Mesendoderm (in vitro differentiated cells): ENCODE measurements around the gene BBS2.

Experiments used
- DNase-seq: peaks from one replicate; pipeline ENCODE4 v3.0.0; 2013
- H2AK5ac ChIP-seq: 2 replicates; pipeline ENCODE4 v1.6.1; 2013; ENCODE audit warnings: low read length, inconsistent platforms
- H2BK120ac ChIP-seq: 2 replicates; pipeline ENCODE4 v1.6.1; 2013; ENCODE audit warnings: low read depth, mild to moderate bottlenecking, low read length, moderate library complexity, mixed read lengths
- H2BK15ac ChIP-seq: replicated peaks from 2 replicates; pipeline ENCODE4 v1.6.1; 2013; ENCODE audit warnings: low read depth, mild to moderate bottlenecking, moderate library complexity
- H2BK5ac ChIP-seq: 2 replicates; pipeline ENCODE4 v1.6.1; 2013; ENCODE audit warnings: low read length, inconsistent platforms
- H3K18ac ChIP-seq: 2 replicates; pipeline ENCODE4 v1.6.1; 2013; ENCODE audit warnings: mild to moderate bottlenecking, low read length, mixed read lengths
- H3K23ac ChIP-seq: one replicate; pipeline ENCODE4 v1.6.1; 2013; ENCODE audit warnings: low read length
- H3K27ac ChIP-seq: 2 replicates; pipeline ENCODE4 v1.5.1; 2013; ENCODE audit warnings: low read depth, mild to moderate bottlenecking, inconsistent platforms, low read length, moderate library complexity
- H3K27me3 ChIP-seq: 2 replicates; pipeline ENCODE4 v1.6.1; 2013; ENCODE audit warnings: low read length, control low read depth, mild to moderate bottlenecking, inconsistent platforms; ENCODE audit not compliant: insufficient read depth, poor library complexity
- H3K36me3 ChIP-seq: 2 replicates; pipeline ENCODE4 v1.6.1; 2013; ENCODE audit warnings: low read length, inconsistent platforms; ENCODE audit not compliant: control insufficient read depth, insufficient read depth
- H3K4ac ChIP-seq: one replicate; pipeline ENCODE4 v1.6.1; 2013; ENCODE audit warnings: low read depth, mild to moderate bottlenecking, low read length, moderate library complexity
- H3K4me1 ChIP-seq: 2 replicates; pipeline ENCODE4 v1.6.1; 2013; ENCODE audit warnings: low read depth, low read length, inconsistent platforms; ENCODE audit not compliant: control insufficient read depth
- H3K4me2 ChIP-seq: 2 replicates; pipeline ENCODE4 v1.6.1; 2013; ENCODE audit warnings: low read length
- H3K4me3 ChIP-seq: 2 replicates; pipeline ENCODE4 v1.5.1; 2013; ENCODE audit warnings: mild to moderate bottlenecking, low read length
- H3K56ac ChIP-seq: one replicate; pipeline ENCODE4 v1.6.1; 2013; ENCODE audit warnings: low read length
- H3K79me1 ChIP-seq: 2 replicates; pipeline ENCODE4 v1.6.1; 2013; ENCODE audit warnings: low read length, inconsistent platforms
- H3K79me2 ChIP-seq: 2 replicates; pipeline ENCODE4 v1.6.1; 2013; ENCODE audit warnings: mild to moderate bottlenecking, low read length; ENCODE audit not compliant: control insufficient read depth, insufficient read depth
- H3K9ac ChIP-seq: 2 replicates; pipeline ENCODE4 v1.6.1; 2013; ENCODE audit warnings: low read length, inconsistent platforms
- H4K5ac ChIP-seq: one replicate; pipeline ENCODE4 v1.6.1; 2013; ENCODE audit warnings: low read length
- H4K8ac ChIP-seq: one replicate; pipeline ENCODE4 v1.6.1; 2013; ENCODE audit warnings: low read depth, mild to moderate bottlenecking, control low read depth, low read length, moderate library complexity
- WGBS: extraction: QIAGEN DNeasy Blood & Tissue Kit; methylation state at CpG from one replicate; pipeline ENCODE4 v1.1.7; 2013; ENCODE audit warnings: low lambda C conversion rate, missing lambda C conversion rate; ENCODE audit not compliant: insufficient coverage; ENCODE audit errors: extremely low coverage; 5-methylcytosine and 5-hydroxymethylcytosine counted together

BBS2 gene

GRCh38 chr16:56534847-56535383 is 15.1 kb upstream of the BBS2 start:
- Histone ChIP-seq H3K4me3 (no peak overlapping the region), H3K27me3 (no peaks in the 10 kb centered on the region)
- WGBS = no CpG with 5 or more reads among the region's 8 CpGs

DNA sequence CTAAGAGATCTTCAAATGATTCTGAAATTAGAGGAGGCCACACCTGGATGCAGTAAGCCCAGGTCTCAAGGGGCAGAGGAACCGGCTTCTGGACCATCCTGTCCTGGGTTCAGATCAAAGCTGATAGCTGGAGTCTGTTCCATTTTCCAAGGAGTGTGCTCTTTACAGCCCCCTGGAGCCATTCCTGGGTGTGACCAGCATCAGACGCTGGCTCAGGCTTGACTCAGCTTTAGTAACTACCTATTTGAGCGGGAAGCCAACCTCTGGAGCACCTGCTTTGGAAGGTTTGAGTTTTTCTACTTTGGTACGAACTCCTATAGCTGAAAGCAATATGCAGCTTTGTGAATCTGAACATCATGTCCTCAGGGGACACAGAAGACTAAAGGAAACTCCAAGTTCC is 12.9 kb upstream of the BBS2 start:
- no peak overlapping the region for H3K4ac ChIP-seq

More at GRCh38 chr16:56534847-56535383, 15.1 kb upstream of the BBS2 start:
- no peaks in the 10 kb centered on the region for H3K36me3 ChIP-seq
- H3K79me2 ChIP-seq = no peaks in the 10 kb centered on the region
- H3K23ac ChIP-seq = no peak overlapping the region
- H2BK15ac ChIP-seq = no peak overlapping the region
- no peak overlapping the region for H2BK120ac ChIP-seq
- no peak for DNase-seq
- H3K4me2 ChIP-seq = no peak overlapping the region
- no peak overlapping the region for H3K4ac ChIP-seq
- H3K18ac ChIP-seq = no peak overlapping the region
- H3K27ac ChIP-seq = no peak overlapping the region
- no peaks in the 10 kb centered on the region for H3K79me1 ChIP-seq
- no peak overlapping the region for H2BK5ac ChIP-seq
- no peak overlapping the region for H4K5ac ChIP-seq
- no peak overlapping the region for H3K9ac ChIP-seq
- H2AK5ac ChIP-seq = no peak overlapping the region
- H4K8ac ChIP-seq = no peak overlapping the region
- H3K4me1 ChIP-seq = no peaks in the 10 kb centered on the region
- no peak overlapping the region for H3K56ac ChIP-seq

DNA sequence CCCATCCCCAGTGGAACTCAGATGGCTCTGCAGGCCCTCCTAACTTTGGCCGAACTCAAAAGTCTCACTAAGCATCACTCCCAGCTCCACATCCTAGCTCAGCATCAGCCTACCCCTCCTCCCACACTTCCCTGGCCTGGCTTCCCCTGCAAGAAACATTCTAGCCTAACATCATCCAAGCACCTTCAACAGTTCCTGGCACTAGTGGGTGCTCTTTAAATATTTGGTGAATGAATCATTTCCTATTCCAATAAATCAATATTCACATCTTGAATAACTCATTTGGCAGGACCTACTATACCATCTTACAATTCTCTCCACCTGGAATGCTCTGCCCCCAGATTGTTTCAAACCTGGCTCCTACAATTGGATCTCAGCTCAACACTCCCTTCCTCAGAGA is 11.0 kb upstream of the BBS2 start:
- H2BK120ac ChIP-seq = no peak overlapping the region
- no peak overlapping the region for H2AK5ac ChIP-seq
- WGBS = no CpG with 5 or more reads among the region's 1 CpG
- no peak overlapping the region for H2BK5ac ChIP-seq
- DNase-seq = no peak
- H3K27me3 ChIP-seq = no peaks in the 10 kb centered on the region
- H2BK15ac ChIP-seq = no peak overlapping the region
- no peak overlapping the region for H4K8ac ChIP-seq
- no peak overlapping the region for H3K56ac ChIP-seq
- no peaks in the 10 kb centered on the region for H3K79me2 ChIP-seq
- no peaks in the 10 kb centered on the region for H3K4me1 ChIP-seq
- no peaks in the 10 kb centered on the region for H3K36me3 ChIP-seq
- H3K23ac ChIP-seq = no peak overlapping the region
- H3K9ac ChIP-seq = no peak overlapping the region
- no peak overlapping the region for H3K4ac ChIP-seq
- H3K18ac ChIP-seq = no peak overlapping the region
- H3K79me1 ChIP-seq = no peaks in the 10 kb centered on the region
- H3K4me2 ChIP-seq = no peak overlapping the region
- H3K4me3 ChIP-seq = no peak overlapping the region
- H3K27ac ChIP-seq = no peak overlapping the region
- H4K5ac ChIP-seq = no peak overlapping the region

More for the DNA sequence above, 12.9 kb upstream of the BBS2 start:
- Histone ChIP-seq H3K56ac (no peak overlapping the region), H3K79me2 (no peaks in the 10 kb centered on the region), H3K4me2 (no peak overlapping the region), H3K23ac (no peak overlapping the region), H3K27ac (no peak overlapping the region), H3K27me3 (no peaks in the 10 kb centered on the region), H2BK120ac (no peak overlapping the region), H2BK15ac (no peak overlapping the region), H3K18ac (no peak overlapping the region), H4K8ac (no peak overlapping the region), H3K4me3 (no peak overlapping the region), H3K36me3 (no peaks in the 10 kb centered on the region), H2BK5ac (no peak overlapping the region), H3K79me1 (no peaks in the 10 kb centered on the region), H3K4me1 (no peaks in the 10 kb centered on the region), H2AK5ac (no peak overlapping the region), H3K9ac (no peak overlapping the region), H4K5ac (no peak overlapping the region)
- DNase-seq = peak; percentile 27
- no CpG with 5 or more reads among the region's 4 CpGs for WGBS

DNA sequence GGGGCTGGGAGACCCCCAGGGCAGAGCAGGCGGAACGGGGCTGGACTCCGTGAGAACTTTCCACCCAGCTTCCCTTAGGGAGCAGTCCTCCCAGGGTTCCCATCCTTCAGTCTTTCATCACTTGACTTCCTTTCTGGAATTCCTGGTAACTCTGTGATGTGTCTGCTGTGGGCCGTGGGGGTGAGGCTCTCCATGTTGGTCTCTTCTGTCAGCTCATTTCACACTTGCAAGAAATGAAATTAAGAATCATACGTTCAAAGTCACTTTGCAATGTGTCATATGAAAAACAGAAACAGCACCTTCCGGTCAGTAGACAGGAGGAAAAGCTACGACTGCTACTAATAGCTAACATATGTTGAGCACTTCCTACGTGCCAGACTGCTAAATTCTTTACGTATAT is 5.4 kb upstream of the BBS2 start:
- H3K36me3 ChIP-seq = no peaks in the 10 kb centered on the region
- H3K9ac ChIP-seq = no peak overlapping the region
- no peak overlapping the region for H4K5ac ChIP-seq
- H4K8ac ChIP-seq = no peak overlapping the region
- DNase-seq = no peak
- H2BK15ac ChIP-seq = no peak overlapping the region
- H3K4me2 ChIP-seq = no peak overlapping the region
- no peak overlapping the region for H3K4me3 ChIP-seq
- no peak overlapping the region for H3K23ac ChIP-seq
- no peak overlapping the region for H2AK5ac ChIP-seq
- H2BK5ac ChIP-seq = no peak overlapping the region
- no CpG with 5 or more reads among the region's 9 CpGs for WGBS
- no peak overlapping the region for H3K4ac ChIP-seq
- H3K79me1 ChIP-seq = no peaks in the 10 kb centered on the region
- H3K56ac ChIP-seq = no peak overlapping the region
- H3K4me1 ChIP-seq = no peaks in the 10 kb centered on the region
- no peak overlapping the region for H3K18ac ChIP-seq
- H3K79me2 ChIP-seq = no peaks in the 10 kb centered on the region
- no peak overlapping the region for H3K27ac ChIP-seq
- no peak overlapping the region for H2BK120ac ChIP-seq
- no peaks in the 10 kb centered on the region for H3K27me3 ChIP-seq

DNA sequence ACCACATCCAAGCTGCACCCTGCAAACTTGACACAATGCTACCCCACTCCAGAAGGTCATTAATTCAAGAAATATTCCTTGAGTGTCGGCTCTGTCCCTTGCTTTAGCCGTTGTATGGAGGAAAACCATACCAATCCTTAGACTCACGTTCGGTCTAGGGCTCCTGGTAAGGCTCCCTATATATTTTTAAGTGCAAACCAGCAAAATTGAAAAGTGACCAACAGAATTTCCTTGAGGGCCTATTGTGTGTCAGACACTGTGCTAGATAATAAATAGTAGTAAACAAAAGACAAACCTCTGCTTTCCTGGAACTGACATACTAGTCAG is 390 bp upstream of the BBS2 start:
- Histone ChIP-seq H3K4me3 (no peak overlapping the region), H2AK5ac (no peak overlapping the region), H3K27ac (no peak overlapping the region), H4K5ac (no peak overlapping the region), H3K79me1 (no peaks in the 10 kb centered on the region), H3K4me1 (no peaks in the 10 kb centered on the region), H3K4ac (no peak overlapping the region), H3K9ac (peak overlapping the region; percentile 76), H2BK120ac (no peak overlapping the region), H2BK15ac (no peak overlapping the region), H3K79me2 (no peaks in the 10 kb centered on the region), H3K23ac (no peak overlapping the region), H3K18ac (no peak overlapping the region), H4K8ac (no peak overlapping the region), H3K56ac (peak overlapping the region; percentile 84), H3K4me2 (peak overlapping the region; percentile 74), H3K27me3 (no peaks in the 10 kb centered on the region), H3K36me3 (no peaks in the 10 kb centered on the region), H2BK5ac (no peak overlapping the region)
- DNase-seq = no peak
- no CpG with 5 or more reads among the region's 4 CpGs for WGBS

GRCh38 chr16:56518425-56518824 is 1.4 kb downstream of the BBS2 start:
- no peak overlapping the region for H3K56ac ChIP-seq
- no peak overlapping the region for H2AK5ac ChIP-seq
- no peak overlapping the region for H2BK5ac ChIP-seq
- H2BK120ac ChIP-seq = no peak overlapping the region
- no peak overlapping the region for H3K4me3 ChIP-seq
- H3K23ac ChIP-seq = no peak overlapping the region
- H3K36me3 ChIP-seq = no peaks in the 10 kb centered on the region
- no peak overlapping the region for H4K8ac ChIP-seq
- no peaks in the 10 kb centered on the region for H3K79me2 ChIP-seq
- WGBS = no CpG with 5 or more reads among the region's 7 CpGs
- H3K27ac ChIP-seq = no peak overlapping the region
- H3K27me3 ChIP-seq = no peaks in the 10 kb centered on the region
- no peak overlapping the region for H3K4ac ChIP-seq
- no peak overlapping the region for H3K9ac ChIP-seq
- no peaks in the 10 kb centered on the region for H3K79me1 ChIP-seq
- H3K4me1 ChIP-seq = no peaks in the 10 kb centered on the region
- H3K4me2 ChIP-seq = no peak overlapping the region
- H4K5ac ChIP-seq = no peak overlapping the region
- no peak overlapping the region for H2BK15ac ChIP-seq
- H3K18ac ChIP-seq = no peak overlapping the region
- no peak for DNase-seq
